ENCODE measurements around the gene IL36A. TPM values are rescaled to one million over a fixed set of nuclear protein-coding genes. Genes with fewer than 3 reads are reported as not detected.

Gene IL36A
- total RNA-seq, 2 experiments from 2014 or later = not detected

DNA sequence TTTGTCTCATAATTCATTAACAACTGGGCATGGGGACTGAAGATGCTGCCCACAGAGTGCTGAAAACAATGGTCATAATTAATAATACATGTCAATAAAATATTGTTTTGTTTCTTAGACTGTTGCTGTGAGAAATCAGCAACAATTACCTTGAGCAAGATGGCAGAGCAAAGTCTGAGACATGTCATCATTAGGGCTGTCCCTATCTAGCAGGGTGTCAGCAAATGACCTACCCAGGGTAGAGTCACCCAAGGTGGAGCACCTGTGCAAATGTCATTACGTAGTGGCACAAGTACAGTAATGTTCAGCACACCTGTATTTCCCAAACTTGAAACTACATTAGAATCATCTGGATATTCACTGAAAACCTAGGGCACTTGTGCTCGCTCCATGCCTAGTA, 10.6 kb upstream of the IL36A start:
- no peak overlapping the region for H3K27ac ChIP-seq (ENCODE audit: low read depth, low read length, poor library complexity, severe bottlenecking)
- H4K20me1 ChIP-seq (ENCODE audit: insufficient read depth, low read length) = no peaks in the 10 kb centered on the region
- no peak overlapping the region for H2AFZ ChIP-seq (ENCODE audit: low read length)
- no peak overlapping the region for H3K4me3 ChIP-seq (ENCODE audit: low read depth, low read length, poor library complexity, severe bottlenecking)
- no peak for DNase-seq (ENCODE audit: low spot score)
- TF ChIP-seq, protein P1, sequence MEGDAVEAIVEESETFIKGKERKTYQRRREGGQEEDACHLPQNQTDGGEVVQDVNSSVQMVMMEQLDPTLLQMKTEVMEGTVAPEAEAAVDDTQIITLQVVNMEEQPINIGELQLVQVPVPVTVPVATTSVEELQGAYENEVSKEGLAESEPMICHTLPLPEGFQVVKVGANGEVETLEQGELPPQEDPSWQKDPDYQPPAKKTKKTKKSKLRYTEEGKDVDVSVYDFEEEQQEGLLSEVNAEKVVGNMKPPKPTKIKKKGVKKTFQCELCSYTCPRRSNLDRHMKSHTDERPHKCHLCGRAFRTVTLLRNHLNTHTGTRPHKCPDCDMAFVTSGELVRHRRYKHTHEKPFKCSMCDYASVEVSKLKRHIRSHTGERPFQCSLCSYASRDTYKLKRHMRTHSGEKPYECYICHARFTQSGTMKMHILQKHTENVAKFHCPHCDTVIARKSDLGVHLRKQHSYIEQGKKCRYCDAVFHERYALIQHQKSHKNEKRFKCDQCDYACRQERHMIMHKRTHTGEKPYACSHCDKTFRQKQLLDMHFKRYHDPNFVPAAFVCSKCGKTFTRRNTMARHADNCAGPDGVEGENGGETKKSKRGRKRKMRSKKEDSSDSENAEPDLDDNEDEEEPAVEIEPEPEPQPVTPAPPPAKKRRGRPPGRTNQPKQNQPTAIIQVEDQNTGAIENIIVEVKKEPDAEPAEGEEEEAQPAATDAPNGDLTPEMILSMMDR (conservative IDR thresholded peaks at IDR 0.05; ENCODE audit: low read length) = no peak
- no peak for TF ChIP-seq EZH2phosphoT487 (IDR thresholded peaks at IDR 0.05; ENCODE audit: borderline replicate concordance, low read depth, low read length)
- intact Hi-C loops (cut with micrococcal nuclease; ENCODE audit: unreplicated experiment) = no loop called here
- no TSS peak for BruUV-seq (replicated peaks)
- no peaks in the 10 kb centered on the region for H3K79me2 ChIP-seq (ENCODE audit: insufficient read depth, low read depth, low read length)
- CTCF ChIA-PET (ENCODE audit: unreplicated experiment) = no interaction called here
- H3K9me3 ChIP-seq (ENCODE audit: low read length) = no peaks in the 10 kb centered on the region
- H3K36me3 ChIP-seq (ENCODE audit: insufficient read depth, low read length) = no peaks in the 10 kb centered on the region
- POLR2A ChIA-PET = no interaction called here
- H3K4me1 ChIP-seq (ENCODE audit: insufficient read depth, low read length, poor library complexity, severe bottlenecking) = no peaks in the 10 kb centered on the region
- H3K9me2 ChIP-seq (ENCODE audit: insufficient read depth, low read length) = no peaks in the 10 kb centered on the region
- H3K4me2 ChIP-seq (ENCODE audit: low read length) = no peak overlapping the region

DNA sequence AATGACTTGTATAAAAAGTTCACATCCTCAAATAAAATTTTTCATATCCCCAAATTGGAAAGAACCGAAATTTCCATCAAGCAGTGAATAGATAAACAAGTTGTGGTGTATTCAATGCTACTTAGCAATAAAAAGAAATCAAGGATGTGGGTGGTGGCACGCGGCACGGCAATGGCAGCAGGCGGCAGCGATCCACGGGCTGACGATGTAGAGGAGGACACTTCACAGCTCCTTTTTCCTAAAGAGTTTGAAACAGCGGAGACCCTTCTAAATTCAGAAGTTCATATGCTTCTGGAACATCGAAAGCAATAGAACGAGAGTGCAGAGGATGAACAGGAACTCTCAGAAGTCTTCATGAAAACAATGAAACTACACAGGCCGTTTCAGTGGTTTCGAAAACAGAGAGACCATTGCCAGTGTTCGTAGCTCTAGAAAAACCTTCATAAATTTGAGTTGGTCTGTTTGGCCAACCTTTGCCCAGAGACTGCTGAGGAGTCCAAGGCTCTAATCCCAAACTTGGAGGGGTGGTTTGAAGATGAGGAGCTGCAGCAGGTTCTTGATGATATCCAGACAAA, 9.8 kb upstream of the IL36A start:
- Histone ChIP-seq H3K4me3 (ENCODE audit: low read depth, low read length, poor library complexity, severe bottlenecking) (no peak overlapping the region), H3K9me2 (ENCODE audit: insufficient read depth, low read length) (no peaks in the 10 kb centered on the region), H3K9me3 (ENCODE audit: low read length) (peaks cover 7% of the 10 kb centered on the region; the same call in 1 of the 2 replicates), H3K36me3 (ENCODE audit: insufficient read depth, low read length) (no peaks in the 10 kb centered on the region), H3K27ac (ENCODE audit: low read depth, low read length, poor library complexity, severe bottlenecking) (no peak overlapping the region), H3K4me2 (ENCODE audit: low read length) (no peak overlapping the region), H4K20me1 (ENCODE audit: insufficient read depth, low read length) (no peaks in the 10 kb centered on the region), H3K79me2 (ENCODE audit: insufficient read depth, low read depth, low read length) (no peaks in the 10 kb centered on the region), H2AFZ (ENCODE audit: low read length) (no peak overlapping the region), H3K4me1 (ENCODE audit: insufficient read depth, low read length, poor library complexity, severe bottlenecking) (no peaks in the 10 kb centered on the region)
- CTCF ChIA-PET (ENCODE audit: unreplicated experiment) = no interaction called here
- POLR2A ChIA-PET = interaction anchor here (0.6 kb wide), 1 partner anchor 724 kb away, joined by 5 read pairs; no protein-coding TSS in a partner anchor
- BruUV-seq (replicated peaks) = no TSS peak
- DNase-seq (ENCODE audit: low spot score) = no peak
- intact Hi-C loops (cut with micrococcal nuclease; ENCODE audit: unreplicated experiment) = no loop called here
- TF ChIP-seq, protein P1 (conservative IDR thresholded peaks at IDR 0.05; ENCODE audit: low read length) = no peak
- TF ChIP-seq EZH2phosphoT487 (IDR thresholded peaks at IDR 0.05; ENCODE audit: borderline replicate concordance, low read depth, low read length) = no peak

DNA sequence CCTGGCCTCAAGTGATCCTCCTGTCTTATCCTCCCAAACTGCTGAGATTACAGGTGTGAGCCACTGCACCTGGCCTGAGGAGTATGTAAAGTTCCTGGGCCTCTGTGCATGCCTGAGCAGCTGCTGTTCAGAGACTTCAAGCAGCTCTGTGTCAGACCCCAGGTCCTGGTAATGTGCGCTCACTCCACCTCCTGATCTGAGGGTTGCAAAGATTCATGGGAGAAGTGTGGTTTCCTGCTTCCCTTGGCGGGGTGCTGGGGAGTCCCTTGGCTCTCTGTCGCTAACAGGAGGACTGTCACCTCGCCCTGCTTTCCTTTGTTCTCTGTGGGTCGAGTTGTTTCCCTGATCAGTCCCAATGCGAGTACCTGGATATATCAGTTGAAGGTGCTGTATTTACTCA, 8.6 kb upstream of the IL36A start:
- DNase-seq (ENCODE audit: low spot score) = peak; percentile 15
- BruUV-seq (replicated peaks) = no TSS peak
- H4K20me1 ChIP-seq (ENCODE audit: insufficient read depth, low read length) = no peaks in the 10 kb centered on the region
- no peak for TF ChIP-seq EZH2phosphoT487 (IDR thresholded peaks at IDR 0.05; ENCODE audit: borderline replicate concordance, low read depth, low read length)
- intact Hi-C loops (cut with micrococcal nuclease; ENCODE audit: unreplicated experiment) = no loop called here
- H3K9me3 ChIP-seq (ENCODE audit: low read length) = peaks cover 14% of the 10 kb centered on the region; the same call in 1 of the 2 replicates
- no peak overlapping the region; the same call in 1 of the 2 replicates for H3K4me2 ChIP-seq (ENCODE audit: low read length)
- no peaks in the 10 kb centered on the region for H3K4me1 ChIP-seq (ENCODE audit: insufficient read depth, low read length, poor library complexity, severe bottlenecking)
- H2AFZ ChIP-seq (ENCODE audit: low read length) = peak overlapping the region; percentile 58
- no peaks in the 10 kb centered on the region for H3K9me2 ChIP-seq (ENCODE audit: insufficient read depth, low read length)
- H3K36me3 ChIP-seq (ENCODE audit: insufficient read depth, low read length) = no peaks in the 10 kb centered on the region
- ChIA-PET POLR2A (no interaction called here), CTCF (ENCODE audit: unreplicated experiment) (no interaction called here)
- no peak overlapping the region for H3K4me3 ChIP-seq (ENCODE audit: low read depth, low read length, poor library complexity, severe bottlenecking)
- no peak overlapping the region for H3K27ac ChIP-seq (ENCODE audit: low read depth, low read length, poor library complexity, severe bottlenecking)
- H3K79me2 ChIP-seq (ENCODE audit: insufficient read depth, low read depth, low read length) = no peaks in the 10 kb centered on the region
